Glomerular visceral epithelial cell (primary cell): ENCODE results near the gene CMTM5.
"Not testable (repeated sequence)": the region's sequence is repeated elsewhere in the genome, so short reads cannot be mapped to it uniquely, and the experiment has no call there.

Experiments
- DNase-seq: peaks from one replicate; pipeline ENCODE4 v3.0.0-alpha.2; 2016; ENCODE audit errors: extremely low spot score

CMTM5 gene

DNA sequence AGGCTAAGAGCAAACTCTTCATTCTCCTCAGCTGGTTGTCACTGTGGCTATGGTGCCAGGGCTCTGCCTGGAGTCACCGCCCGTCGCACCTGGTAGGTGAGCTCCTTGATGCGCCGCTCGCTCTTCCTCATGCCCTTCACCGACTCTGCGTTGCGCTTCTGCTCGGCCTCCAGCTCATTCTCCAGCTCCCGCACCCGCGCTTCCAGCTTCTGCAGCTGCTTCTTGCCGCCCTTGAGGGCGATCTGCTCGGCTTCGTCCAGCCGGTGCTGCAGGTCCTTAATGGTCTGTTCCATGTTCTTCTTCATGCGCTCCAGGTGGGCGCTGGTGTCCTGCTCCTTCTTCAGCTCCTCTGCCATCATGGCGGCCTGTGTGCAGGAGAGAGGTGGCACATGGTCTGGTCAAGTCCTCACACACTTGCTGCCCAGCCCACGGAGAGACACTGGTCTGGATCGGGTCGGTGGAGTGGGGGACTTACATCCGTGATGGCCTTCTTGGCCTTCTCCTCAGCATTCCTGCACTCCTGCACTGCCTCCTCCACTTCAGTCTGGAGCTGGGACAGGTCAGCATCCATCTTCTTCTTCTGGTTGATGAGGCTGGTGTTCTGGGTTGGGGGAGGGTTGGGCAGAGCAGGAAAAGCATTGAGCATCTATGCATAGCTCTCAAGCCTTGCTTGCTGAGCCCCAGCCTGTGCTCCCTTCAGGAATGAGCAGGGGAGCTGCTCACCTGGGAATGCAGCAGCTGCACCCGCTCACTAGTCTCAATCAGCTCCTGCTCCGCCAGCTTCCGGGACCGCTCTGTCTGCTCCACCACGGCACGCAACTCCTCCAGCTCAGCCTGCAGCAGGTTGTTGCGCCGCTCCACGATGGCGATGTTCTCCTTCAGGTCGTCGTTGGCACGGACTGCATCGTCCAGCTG is 38.3 kb downstream of the CMTM5 start:
- DNase-seq: no peak

GRCh38 chr14:23415821-23416778 is 39.3 kb downstream of the CMTM5 start:
- no peak for DNase-seq

DNA sequence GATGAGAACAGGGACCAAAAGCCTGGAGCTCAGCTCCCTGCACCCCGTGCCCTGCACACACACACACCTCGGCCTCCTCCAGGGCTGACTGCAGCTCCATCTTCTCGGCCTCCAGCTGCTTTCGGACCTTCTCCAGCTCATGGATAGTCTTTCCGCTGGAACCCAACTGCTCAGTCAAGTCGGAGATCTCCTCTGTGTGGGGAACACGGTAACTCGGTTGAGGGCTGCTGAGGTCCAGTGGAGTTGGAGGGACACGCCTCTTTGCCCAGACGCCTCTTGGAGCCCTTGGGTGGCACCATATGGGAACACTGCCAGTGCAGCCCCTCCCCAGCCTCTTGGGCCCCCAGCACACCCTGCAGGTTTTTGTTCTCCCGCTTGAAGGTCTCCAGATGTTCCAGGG is 40.0 kb downstream of the CMTM5 start:
- DNase-seq: no peak

GRCh38 chr14:23417269-23417668 is 40.4 kb downstream of the CMTM5 start:
- DNase-seq: not testable (repeated sequence)

GRCh38 chr14:23418021-23418420 is 41.2 kb downstream of the CMTM5 start:
- no peak for DNase-seq

GRCh38 chr14:23419646-23420045 is 42.8 kb downstream of the CMTM5 start:
- DNase-seq: not testable (repeated sequence)

GRCh38 chr14:23421594-23421993 is 44.7 kb downstream of the CMTM5 start:
- no peak for DNase-seq

DNA sequence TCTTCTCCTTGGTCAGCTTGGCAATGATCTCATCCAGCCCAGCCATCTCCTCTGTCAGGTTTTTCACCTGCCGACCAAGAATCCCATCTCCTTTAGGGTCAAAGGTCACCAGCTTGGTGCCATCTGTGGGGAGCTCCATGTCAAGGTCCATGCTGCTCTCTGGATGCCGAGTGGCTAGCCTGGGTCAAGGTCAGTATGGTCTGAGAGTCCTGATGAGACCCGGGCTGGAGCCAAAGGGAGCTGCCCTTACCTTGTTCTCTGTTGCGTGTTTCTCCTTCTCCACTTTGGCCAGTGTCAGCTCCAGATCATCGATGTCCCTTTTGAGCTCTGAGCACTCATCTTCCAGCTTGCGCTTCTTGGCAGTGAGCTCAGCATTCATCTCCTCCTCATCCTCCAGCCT is 46.8 kb downstream of the CMTM5 start:
- DNase-seq: no peak

- DNase-seq: no peak
These were observed 48.3 kb downstream of the CMTM5 start for GRCh38 chr14:23425169-23425568.

DNA sequence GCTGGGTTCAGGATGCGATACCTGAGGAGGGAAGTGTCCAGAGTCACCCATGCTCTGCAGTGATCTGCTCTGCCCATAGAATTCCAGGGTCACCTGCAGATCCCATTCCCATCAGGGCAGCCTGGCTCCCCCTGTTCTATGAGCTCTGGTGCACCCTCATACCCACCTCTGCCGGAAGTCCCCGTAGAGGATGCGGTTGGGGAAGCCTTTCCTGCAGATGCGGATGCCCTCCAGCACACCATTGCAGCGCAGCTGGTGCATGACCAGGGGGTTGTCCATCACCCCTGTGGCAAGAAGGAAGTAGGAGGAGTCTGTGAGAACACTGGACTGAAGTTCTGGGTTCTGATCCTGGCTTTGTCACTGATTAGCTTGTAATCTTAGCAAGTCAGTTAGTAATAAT is 49.0 kb downstream of the CMTM5 start:
- not testable (repeated sequence) for DNase-seq

DNA sequence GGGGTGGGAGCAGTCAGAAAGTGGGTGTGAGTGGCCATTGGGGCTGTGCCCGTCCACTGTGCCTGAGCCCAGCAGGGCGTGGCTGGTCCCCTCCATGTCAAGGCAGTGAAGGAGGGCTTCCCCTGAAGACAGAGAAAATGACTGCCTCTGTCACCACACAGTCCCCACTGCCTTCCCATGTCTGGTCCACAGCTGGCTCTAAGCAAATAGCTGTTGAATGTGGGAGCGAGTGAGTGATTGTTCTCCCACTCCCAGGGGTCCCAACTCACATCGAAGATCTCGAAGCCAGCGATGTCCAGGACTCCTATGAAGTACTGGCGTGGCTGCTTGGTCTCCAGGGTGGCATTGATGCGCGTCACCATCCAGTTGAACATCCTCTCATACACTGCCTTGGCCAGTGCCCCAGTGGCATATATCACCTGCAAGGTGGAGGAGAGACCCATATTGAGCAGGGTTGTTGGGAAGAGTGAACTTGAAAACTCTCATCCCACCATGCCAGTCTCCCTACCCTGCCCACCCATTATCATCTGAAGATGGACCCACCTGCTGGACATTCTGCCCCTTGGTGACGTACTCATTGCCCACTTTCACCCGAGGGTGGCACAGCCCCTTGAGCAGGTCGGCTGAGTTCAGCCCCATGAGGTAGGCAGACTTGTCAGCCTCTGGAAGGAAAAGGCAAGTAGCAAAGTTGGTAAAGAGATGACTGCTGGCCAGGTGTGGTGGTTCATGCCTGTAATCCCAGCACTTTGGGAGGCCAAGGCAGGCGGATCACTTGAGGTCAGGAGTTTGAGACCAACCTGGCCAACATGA is 52.0 kb downstream of the CMTM5 start:
- no peak for DNase-seq
